DMS79 (cell line): Measurements from ENCODE around the gene C17orf107.
"Not testable (repeated sequence)": the region's sequence is repeated elsewhere in the genome, so short reads cannot be mapped to it uniquely, and the experiment has no call there.

Experiments used
- DNase-seq: peaks from one replicate; lab custom pipeline; 2025; lab: John Stamatoyannopoulos, UW

Gene C17orf107

DNA sequence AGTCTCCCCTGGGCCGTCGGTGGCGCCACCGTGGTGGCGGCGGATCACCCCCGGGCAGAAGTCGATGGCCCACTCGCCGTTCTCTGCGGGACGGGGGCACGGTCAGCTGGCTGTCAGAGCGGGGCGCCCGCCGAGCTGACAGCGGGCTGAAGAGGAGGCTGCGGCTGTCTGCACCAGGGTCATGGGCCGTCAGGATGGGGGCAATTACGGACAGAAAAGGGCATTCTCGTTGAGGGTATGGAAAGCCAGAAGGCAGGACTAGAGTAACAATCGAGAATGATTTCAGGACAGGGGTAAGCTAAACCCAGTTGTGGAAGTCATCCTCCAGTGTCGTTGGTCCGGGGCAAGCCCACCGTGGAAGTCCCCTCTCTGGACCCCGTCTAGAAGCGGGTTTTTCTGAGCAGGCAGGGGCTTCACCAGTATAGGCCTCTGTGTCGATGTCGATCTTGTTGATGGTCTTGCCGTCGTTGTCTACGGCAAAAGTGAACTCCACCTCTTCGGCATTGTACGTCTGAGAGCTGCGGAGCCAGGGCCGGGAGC, 1.8 kb downstream of the C17orf107 start:
- no peak for DNase-seq

DNA sequence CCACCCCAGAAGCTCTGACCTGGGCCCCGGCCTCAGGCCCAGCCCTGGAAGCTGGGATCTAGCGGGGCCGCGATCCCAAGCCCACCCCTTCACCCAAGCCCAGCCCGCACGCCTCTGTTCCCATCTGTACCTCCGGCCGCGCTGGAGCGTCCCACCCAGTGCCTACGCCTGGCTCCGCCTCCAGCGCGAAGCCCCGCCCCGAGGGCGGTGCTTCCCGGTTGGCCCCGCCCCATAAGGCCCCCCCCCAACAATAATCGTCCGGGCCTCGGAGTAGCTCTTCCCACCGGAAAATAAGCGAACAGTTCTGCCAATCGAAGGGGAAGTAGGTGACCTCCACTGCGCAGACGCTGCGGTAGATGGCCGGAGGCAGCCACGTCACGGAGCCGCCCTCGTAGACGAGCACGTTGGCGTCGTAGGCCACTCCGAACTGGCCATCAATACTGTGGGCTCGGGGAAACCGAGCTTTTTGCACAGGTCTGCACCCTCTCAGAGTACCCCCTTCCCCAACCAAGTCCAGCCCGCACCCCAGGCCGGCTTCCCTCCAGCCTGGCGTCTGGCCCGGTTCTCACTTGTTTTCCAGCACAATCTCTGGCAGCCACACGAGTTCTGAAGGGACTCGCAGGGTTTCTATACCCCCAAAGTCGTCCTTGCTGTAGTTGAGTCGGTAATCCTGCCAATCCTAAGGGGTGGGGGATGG, 2.5 kb downstream of the C17orf107 start:
- no peak for DNase-seq

DNA sequence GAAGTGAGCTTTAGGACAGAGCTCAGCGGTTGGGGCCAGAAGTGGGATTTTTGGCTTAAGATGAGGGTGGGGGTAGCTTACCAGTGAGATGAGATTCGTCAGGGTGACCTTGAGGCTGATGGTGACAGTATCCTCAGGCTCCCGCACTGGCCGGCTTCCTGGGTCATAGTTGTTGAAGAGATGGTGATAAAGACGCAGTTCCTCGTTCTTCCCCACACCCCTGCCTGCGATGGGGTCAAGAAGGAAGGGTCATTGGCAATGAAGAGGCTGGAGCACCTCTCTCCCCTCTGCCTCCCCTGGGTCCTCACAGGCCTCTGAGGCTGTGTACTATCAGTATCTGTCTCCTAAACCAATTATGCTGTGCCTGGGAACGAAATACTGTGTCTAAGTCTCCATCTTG, 3.2 kb downstream of the C17orf107 start:
- DNase-seq: no peak

DNA sequence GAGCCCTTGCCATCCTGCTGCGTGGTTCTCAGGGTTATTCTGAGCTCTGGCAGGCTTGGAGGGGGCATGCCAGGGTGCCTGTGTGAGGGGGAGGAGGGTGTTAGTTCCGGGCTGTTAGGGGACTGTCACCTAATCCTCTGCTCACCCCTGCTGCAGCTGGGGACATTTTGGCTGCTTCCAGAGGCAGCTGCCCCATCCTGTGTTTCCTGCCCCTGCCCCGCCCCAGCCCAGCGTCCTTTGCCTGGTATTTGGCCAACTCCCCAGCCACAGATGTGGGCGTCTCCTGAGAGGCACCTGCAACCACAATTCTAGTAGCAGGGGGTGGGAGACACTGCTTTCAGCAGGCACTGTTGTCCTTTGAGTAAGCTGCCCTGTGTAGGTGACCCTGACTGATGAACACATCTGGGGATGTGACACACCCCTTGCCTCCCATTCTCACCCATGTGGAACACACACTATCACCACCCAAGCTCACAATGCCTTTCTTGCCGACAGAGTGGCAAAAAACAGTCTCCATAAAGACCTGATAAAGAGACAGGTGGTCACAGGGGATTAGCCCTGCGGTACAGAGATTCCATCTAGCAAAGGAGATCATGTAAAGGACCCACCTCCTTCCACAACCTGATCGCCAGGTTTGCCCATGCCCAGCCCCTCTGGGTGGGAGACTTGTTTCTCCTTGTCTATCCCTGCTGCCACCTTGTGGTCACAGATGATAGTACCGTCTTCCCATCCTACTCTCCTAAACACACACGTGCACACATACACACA, 3.9 kb downstream of the C17orf107 start, which contains the start of gene CHRNE:
Gene CHRNE (minus strand): TSS at position 48 of the 768 bp plus-strand sequence. CDS start 35 bp downstream, at position 13.
- peak; percentile 84 for DNase-seq

DNA sequence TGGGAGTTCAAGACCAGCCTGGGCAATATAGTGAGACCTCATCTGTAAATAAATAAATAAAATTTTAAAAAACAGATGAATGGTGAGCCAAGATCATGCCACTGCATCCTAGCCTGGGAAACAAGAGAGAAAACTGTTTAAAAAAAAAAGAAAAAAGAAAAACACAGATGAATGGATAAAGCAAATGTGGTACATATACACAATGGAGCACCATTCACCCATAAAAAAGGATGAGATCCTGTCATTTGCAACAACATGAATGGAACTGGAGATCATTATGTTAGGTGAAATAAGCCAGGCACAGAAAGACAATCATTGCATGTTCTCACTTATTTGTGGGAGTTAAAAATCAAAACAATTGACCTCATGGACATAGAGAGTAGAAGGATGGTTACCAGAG, 7.3 kb downstream of the C17orf107 start:
- DNase-seq: not testable (repeated sequence)

DNA sequence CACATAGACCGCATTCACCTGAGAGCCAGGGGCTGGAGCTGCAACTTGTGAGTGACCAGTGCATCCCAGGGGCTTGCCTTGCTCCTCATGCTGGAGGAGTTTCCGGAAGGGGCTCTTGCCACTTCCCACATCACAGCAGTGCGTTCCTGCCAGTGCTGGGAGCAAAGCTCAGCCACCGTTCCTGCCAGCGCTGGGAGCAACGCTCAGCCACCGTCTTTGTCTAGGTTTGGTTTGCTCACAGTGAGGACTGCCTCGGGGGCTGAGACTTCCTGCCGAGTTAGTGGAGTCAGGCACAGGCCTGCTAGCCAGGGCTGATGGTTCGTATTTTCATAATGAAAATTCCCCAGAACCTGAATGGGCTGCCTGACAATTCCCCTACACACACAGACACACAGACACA, 9.0 kb downstream of the C17orf107 start:
- DNase-seq: no peak

DNA sequence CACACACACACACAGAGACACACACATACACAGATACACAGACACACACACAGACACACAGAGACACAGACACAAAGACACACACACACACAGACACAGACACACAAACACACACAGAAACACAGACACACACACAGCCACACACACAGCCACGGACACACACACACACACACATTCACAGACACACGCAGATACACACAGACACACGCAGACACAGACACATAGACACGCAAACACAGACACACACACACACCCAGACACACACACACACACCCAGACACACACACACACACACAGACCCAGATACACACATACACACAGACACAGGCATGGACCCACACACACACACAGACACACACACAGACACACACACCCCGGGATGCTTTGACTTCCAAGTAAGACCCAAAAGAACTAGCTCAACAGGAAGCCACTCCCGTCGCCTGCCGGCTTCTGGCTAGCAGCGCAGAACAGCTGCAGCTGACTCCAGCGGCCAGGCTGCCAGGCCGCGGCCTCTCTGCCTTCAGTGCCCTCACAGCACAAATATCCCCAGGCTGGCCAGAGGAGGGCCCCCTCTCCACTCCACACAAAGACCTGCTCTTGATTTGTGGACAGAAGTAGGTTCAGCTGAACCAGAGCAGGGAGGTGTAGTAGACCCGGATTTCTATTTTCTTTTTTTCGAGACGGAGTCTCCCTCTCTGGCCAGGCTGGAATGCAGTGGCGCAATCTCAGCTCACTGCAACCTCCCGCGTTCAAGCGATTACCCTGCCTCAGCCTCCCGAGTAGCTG, 9.6 kb downstream of the C17orf107 start:
- DNase-seq: peak; percentile 72

DNA sequence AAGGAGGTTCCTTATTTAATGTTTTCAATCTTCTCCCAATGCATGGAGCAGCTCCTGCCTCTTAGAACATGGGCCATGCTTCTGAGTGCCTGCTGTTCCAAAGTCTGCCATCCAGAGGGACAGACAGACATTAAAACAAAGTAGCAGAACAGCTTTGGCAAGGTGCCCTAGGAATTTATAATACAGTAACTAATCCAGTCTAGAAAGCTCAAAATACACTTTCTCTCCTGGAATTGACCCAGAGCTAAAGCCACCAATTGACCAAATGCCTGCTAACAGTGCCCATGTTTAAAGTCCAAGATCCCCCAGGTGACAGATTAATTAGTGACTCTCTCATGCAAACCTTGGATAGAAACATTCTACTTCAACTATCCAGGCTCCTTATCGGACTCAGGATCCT, 14.7 kb downstream of the C17orf107 start:
- DNase-seq: no peak

DNA sequence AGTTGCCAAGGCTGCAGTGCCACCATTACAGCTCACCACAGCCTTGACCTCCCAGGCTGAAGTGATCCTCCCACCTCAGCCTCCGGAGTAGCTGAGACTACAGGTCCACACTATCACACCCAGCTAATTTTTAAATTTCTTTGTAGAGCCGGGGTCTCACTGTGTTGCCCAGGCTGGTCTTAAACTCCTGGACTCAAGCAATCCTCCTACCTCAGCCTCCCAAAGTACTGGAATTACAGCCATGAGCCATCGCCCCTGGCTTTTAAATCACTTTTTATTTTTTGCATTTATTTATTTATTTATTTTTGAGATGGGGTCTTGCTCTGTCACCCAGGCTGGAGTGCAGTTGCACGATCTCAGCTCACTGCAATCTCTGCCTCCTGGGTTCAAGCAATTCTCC, 15.2 kb downstream of the C17orf107 start:
- not testable (repeated sequence) for DNase-seq

DNA sequence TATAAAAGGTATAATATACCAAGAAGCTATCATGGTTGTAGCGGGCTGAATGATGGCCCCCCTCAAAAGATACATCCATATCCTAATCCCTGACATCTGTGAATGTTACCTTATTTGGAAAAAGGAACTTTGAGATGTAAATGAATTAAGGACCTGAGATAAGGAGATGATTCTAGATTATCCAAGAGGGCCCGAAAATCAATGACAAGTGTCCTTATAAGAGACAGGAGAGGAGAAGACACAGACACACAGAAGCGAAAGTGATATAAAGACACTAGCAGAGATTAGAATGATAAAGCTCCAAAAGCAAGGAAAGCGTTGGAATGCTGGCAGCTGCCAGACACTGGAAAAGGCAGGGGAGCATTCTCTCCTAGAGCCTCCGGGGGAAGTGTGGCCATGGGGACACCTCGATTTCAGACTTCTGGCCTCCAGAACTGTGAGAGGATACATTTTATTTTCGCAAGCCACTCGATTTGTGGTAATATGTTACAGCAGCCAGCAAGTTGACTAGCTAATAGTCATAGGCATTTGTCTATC, 20.2 kb downstream of the C17orf107 start:
- no peak for DNase-seq

DNA sequence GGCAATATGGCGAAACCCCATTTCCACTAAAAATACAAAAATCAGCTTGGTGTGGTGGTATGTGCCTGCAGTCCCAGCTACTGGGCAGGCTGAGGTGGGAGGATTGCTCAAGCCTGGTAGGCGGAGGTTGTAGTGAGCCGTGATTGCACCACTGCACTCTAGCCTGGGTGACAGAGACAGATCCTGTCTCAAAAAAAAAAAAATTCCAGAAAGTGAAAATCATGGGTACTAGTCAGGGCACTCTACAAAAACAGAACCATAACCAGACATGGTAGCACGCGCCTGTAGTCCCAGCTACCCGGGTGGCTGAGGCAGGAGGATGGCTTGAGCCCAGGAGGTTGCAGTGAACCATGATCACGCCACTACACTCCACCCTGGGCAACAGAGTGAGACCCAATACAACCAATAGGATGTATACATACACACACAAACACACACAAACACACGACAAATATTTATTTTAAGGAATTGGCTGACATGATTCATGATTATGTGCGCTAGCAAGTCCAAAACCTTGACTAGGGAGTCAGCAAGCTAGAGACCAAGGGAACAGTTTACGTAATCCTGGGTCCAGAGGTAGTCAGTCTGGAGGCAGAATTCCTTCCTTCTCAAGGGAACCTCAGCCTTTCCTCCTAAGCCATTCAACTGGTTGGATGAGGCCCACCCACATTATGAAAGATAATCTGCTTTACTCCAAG, 21.2 kb downstream of the C17orf107 start:
- no peak for DNase-seq

DNA sequence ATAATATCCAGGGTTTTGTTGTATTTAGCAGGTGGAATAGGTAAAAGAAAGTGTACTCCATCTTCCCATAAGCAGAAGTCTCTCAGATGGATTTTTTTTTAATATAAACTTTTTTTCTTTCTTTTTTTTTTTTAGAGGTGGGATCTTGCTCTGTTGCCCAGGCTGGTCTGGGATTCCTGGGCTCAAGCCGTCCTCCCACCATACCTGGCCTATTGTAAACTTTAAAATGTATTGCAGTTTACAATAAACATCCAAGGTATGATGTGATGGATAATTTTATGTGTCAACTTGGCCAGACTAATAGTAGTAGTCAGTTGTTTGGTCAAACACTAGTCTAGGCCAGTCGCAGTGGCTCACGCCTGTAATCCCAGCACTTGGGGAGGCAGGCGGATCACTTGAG, 22.0 kb downstream of the C17orf107 start:
- no peak for DNase-seq

DNA sequence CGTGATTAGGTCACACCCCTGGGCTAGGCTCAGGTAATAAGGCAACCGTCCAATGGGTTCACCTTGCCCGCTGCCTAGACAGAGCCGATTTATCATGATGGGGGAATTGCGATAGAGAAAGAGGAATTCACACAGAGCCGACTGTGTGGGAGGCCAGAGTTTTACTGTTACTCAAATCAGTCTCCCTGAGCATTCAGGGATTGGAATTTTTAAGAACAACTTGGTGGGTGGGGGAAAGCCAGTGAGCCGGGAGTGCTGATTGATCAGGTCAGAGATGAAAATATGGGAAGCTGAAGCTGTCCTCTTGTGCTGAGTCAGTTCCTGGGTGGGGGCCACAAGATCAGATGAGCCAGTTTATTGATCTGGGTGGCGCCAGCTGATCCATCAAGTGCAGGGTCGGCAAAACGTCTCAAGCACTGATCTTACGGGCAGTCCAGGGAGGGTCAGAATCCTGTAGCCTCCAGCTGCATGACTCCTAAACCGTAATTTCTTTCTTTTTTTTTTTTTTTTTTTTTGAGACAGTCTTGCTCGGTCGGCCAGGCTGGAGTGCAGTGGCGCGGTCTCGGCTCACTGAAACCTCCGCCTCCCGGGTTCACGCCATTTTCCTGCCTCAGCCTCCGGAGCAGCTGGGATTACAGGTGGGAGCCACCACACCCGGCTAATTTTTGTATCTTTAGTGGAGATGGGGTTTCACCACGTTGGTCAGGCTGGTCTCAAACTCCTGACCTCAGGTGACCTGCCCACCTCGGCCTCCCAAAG, 27.4 kb downstream of the C17orf107 start:
- not testable (repeated sequence) for DNase-seq

DNA sequence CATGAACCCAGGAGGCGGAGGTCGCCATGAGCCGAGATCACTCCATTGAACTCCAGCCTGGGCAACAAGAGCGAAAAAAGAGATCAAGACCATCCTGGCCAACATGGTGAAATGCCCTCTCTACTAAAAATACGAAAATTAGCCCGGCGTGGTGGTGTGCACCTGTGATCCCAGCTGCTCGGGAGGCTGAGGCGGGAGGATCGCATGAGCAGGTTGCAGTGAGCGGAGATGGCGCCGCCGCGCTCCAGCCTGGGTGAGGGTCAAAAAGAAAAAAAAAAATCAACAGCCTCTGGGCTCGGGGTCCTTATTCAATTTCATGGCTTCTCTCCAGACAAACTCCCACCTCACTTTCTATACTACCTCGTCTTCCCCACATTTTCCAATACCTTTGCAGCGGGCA, 29.5 kb downstream of the C17orf107 start:
- no peak for DNase-seq

DNA sequence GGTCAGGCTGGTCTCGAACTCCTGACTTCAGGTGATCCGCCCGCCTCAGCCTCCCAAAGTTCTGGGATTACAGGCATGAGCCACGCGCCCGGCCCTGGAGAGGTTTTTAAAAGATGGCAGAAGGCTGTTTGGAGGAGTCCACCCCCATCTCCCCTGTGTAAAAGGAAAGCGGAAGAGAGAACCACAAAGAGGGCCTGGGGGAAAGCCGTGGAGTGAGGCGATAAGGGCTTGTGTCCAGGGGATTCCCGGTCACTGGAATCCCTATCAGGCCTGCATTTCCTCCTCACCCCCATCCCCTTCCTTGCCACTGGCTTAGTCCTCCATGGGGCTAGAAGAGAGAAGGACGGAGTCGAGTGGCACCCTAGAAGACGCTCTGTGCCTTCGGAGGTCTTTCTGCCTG, 32.6 kb downstream of the C17orf107 start, which contains the start of gene GP1BA:
Gene GP1BA (plus strand): TSS at position 315 of the 400 bp plus-strand sequence. CDS start 328 bp downstream, outside the sequence.
- no peak for DNase-seq

DNA sequence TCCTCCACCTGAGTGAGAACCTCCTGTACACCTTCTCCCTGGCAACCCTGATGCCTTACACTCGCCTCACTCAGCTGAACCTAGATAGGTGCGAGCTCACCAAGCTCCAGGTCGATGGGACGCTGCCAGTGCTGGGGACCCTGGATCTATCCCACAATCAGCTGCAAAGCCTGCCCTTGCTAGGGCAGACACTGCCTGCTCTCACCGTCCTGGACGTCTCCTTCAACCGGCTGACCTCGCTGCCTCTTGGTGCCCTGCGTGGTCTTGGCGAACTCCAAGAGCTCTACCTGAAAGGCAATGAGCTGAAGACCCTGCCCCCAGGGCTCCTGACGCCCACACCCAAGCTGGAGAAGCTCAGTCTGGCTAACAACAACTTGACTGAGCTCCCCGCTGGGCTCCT, 33.4 kb downstream of the C17orf107 start:
- no peak for DNase-seq

DNA sequence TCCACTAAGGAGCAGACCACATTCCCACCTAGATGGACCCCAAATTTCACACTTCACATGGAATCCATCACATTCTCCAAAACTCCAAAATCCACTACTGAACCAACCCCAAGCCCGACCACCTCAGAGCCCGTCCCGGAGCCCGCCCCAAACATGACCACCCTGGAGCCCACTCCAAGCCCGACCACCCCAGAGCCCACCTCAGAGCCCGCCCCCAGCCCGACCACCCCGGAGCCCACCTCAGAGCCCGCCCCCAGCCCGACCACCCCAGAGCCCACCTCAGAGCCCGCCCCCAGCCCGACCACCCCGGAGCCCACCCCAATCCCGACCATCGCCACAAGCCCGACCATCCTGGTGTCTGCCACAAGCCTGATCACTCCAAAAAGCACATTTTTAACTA, 34.3 kb downstream of the C17orf107 start:
- no peak for DNase-seq

DNA sequence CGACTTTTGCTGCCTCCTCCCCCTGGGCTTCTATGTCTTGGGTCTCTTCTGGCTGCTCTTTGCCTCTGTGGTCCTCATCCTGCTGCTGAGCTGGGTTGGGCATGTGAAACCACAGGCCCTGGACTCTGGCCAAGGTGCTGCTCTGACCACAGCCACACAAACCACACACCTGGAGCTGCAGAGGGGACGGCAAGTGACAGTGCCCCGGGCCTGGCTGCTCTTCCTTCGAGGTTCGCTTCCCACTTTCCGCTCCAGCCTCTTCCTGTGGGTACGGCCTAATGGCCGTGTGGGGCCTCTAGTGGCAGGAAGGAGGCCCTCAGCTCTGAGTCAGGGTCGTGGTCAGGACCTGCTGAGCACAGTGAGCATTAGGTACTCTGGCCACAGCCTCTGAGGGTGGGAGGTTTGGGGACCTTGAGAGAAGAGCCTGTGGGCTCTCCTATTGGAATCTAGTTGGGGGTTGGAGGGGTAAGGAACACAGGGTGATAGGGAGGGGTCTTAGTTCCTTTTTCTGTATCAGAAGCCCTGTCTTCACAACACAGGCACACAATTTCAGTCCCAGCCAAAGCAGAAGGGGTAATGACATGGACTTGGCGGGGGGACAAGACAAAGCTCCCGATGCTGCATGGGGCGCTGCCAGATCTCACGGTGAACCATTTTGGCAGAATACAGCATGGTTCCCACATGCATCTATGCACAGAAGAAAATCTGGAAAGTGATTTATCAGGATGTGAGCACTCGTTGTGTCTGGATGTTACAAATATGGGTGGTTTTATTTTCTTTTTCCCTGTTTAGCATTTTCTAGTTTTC, 35.0 kb downstream of the C17orf107 start:
- peak; percentile 60 for DNase-seq

DNA sequence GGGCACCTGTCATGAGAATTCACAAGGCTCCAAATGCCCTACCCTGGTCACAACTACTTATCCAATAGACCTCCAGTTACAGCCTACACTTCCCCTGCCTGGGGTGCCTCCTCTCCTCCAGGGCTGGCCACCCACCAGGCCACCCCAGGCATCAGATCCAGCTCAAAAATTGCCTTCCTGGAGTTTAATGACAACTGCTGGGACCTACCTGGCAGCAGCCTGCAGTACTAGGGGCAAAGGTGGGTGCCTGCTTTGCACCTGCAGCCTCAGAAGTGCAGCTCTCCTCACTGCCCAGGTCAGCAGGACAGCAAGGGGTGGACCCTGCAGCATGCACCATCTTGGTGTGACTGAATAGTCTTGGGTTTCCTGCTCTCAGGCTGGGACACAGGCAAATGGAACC, 36.3 kb downstream of the C17orf107 start:
- DNase-seq: no peak

DNA sequence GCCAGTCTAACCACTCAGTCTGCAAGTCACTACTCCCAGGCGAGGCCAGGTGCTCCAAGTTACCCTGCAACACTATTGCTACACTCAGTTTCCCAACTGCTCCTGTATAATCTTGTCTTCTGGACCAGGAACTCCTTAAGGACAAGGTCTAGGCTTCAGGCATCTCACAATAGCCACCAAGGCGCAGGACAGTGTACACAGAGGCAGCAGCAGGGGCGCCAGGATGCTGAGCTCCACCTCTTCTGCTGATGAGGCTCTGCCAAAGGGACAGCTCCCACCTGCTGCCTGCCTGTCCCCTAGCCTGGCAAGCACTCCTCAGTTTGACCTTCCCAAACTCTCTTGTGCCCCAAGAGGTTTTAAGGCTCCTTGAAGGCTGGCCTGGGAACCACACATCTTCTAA, 37.1 kb downstream of the C17orf107 start:
- no peak for DNase-seq
